DND-41 (cell line): Measurements from ENCODE around the gene RSAD2.
A peak's percentile ranks its signal among the peaks of the same experiment; 100 is the strongest.

Experiments
- ATAC-seq: fragments of 200-7000 bp; cut with Tn5 transposase; 3 replicates; pipeline ENCODE4 v1.9.1; 2021; ENCODE audit warnings: low read depth; ENCODE audit not compliant: insufficient read depth
- DNase-seq: peaks from one replicate; pipeline ENCODE4 v3.0.0-alpha.2; 2020
- H2AFZ ChIP-seq: 2 replicates; pipeline ENCODE4 v1.6.0; 2012; ENCODE audit warnings: low read depth, low read length
- H3K27ac ChIP-seq: 2 replicates; pipeline ENCODE4 v1.5.1; 2012; ENCODE audit warnings: low read length, inconsistent platforms
- H3K27me3 ChIP-seq: fragments of 200-600 bp; sonication (generic); 2 replicates; pipeline ENCODE4 v1.6.0; 2012; ENCODE audit warnings: low read length, mild to moderate bottlenecking, inconsistent platforms; ENCODE audit not compliant: insufficient read depth, poor library complexity
- H3K36me3 ChIP-seq: 2 replicates; pipeline ENCODE4 v1.5.1; 2012; ENCODE audit warnings: low read length, inconsistent platforms; ENCODE audit not compliant: insufficient read depth
- H3K4me1 ChIP-seq: 2 replicates; pipeline ENCODE4 v1.5.1; 2012; ENCODE audit warnings: mild to moderate bottlenecking, low read length; ENCODE audit not compliant: insufficient read depth
- H3K4me2 ChIP-seq: 2 replicates; pipeline ENCODE4 v1.6.0; 2012; ENCODE audit warnings: mild to moderate bottlenecking, moderate library complexity, low read length, inconsistent platforms; ENCODE audit not compliant: insufficient read depth
- H3K4me3 ChIP-seq, 2 experiments: fragments of 200-600 bp in 1 of 2; shearing (Covaris generic) in 1 of 2; 2 replicates each; pipeline ENCODE4 v1.5.1; 2012 to 2016; ENCODE audit warnings: inconsistent platforms in 2 of 2, low read length in 2 of 2, mild to moderate bottlenecking in 2 of 2, low read depth in 1 of 2, moderate library complexity in 1 of 2
- H3K79me2 ChIP-seq: 2 replicates; pipeline ENCODE4 v1.6.0; 2012; ENCODE audit warnings: low read length, inconsistent platforms; ENCODE audit not compliant: insufficient read depth
- H3K9ac ChIP-seq: 2 replicates; pipeline ENCODE4 v1.6.0; 2012; ENCODE audit warnings: low read depth, mild to moderate bottlenecking, inconsistent platforms, low read length, moderate library complexity
- H3K9me3 ChIP-seq: 2 replicates; pipeline ENCODE4 v1.5.1; 2012; ENCODE audit warnings: low read length, moderate library complexity, mild to moderate bottlenecking, inconsistent platforms; ENCODE audit not compliant: insufficient read depth, severe bottlenecking
- H4K20me1 ChIP-seq: 2 replicates; pipeline ENCODE4 v1.6.0; 2012; ENCODE audit warnings: low read length; ENCODE audit not compliant: insufficient read depth
- CTCF ChIP-seq: IDR thresholded peaks from 2 replicates; pipeline ENCODE4 v1.5.1; 2012; ENCODE audit warnings: borderline replicate concordance, low read length, moderate library complexity, mild to moderate bottlenecking; ENCODE audit not compliant: poor library complexity, severe bottlenecking; ENCODE audit errors: extremely low read depth
- EZH2 ChIP-seq: IDR thresholded peaks from 3 replicates; pipeline ENCODE4 v1.6.1; 2012; ENCODE audit warnings: borderline replicate concordance, low read depth, mild to moderate bottlenecking, moderate library complexity, low read length, inconsistent platforms; ENCODE audit not compliant: severe bottlenecking

RSAD2 gene

GRCh38 chr2:6881516-6881915 lies 3.9 kb downstream of the RSAD2 start:
- Histone ChIP-seq H4K20me1 (no peaks in the 10 kb centered on the region), H3K4me2 (peak overlapping the region; percentile 58), H3K9ac (peak overlapping the region; percentile 47), H3K79me2 (peaks cover 33% of the 10 kb centered on the region), H3K27ac (peak overlapping the region; percentile 86), H3K4me3 (peak overlapping the region in 1 of 2 experiments; percentile 41; a peak in 2 of 4 replicates), H3K36me3 (no peaks in the 10 kb centered on the region), H3K4me1 (peaks cover 62% of the 10 kb centered on the region), H3K9me3 (no peaks in the 10 kb centered on the region), H2AFZ (peak overlapping the region; percentile 43; the same call in 1 of the 2 replicates), H3K27me3 (no peaks in the 10 kb centered on the region)
- TF ChIP-seq EZH2, result no peak
- TF ChIP-seq CTCF, result no peak
- ATAC-seq (no peak), DNase-seq (no peak)

- no peak for DNase-seq
- ATAC-seq, result no peak
- H3K4me2 ChIP-seq, result no peak overlapping the region
- no peaks in the 10 kb centered on the region for H3K9me3 ChIP-seq
- no peaks in the 10 kb centered on the region for H3K27me3 ChIP-seq
- H4K20me1 ChIP-seq, result no peaks in the 10 kb centered on the region
- H2AFZ ChIP-seq, result no peak overlapping the region
- TF ChIP-seq CTCF (no peak), EZH2 (no peak)
- no peak overlapping the region for H3K4me3 ChIP-seq
- peaks cover 53% of the 10 kb centered on the region for H3K4me1 ChIP-seq
- no peak overlapping the region for H3K27ac ChIP-seq
- H3K9ac ChIP-seq, result no peak overlapping the region
- no peaks in the 10 kb centered on the region; the same call in 1 of the 2 replicates for H3K36me3 ChIP-seq
- peaks cover 27% of the 10 kb centered on the region for H3K79me2 ChIP-seq
Measured at GRCh38 chr2:6883448-6884122, 6.0 kb downstream of the RSAD2 start.

- Histone ChIP-seq H2AFZ (no peak overlapping the region), H3K4me2 (no peak overlapping the region), H3K27me3 (no peaks in the 10 kb centered on the region), H3K4me1 (peaks cover 36% of the 10 kb centered on the region), H3K36me3 (no peaks in the 10 kb centered on the region; the same call in 1 of the 2 replicates), H3K9ac (no peak overlapping the region), H3K27ac (no peak overlapping the region), H3K4me3 (no peak overlapping the region), H3K79me2 (peaks cover 17% of the 10 kb centered on the region), H3K9me3 (no peaks in the 10 kb centered on the region), H4K20me1 (no peaks in the 10 kb centered on the region)
- TF ChIP-seq CTCF, result no peak
- no peak for TF ChIP-seq EZH2
- no peak for DNase-seq
- ATAC-seq, result no peak
Measured at GRCh38 chr2:6885551-6885950, 8.0 kb downstream of the RSAD2 start.
